IMR-90 (cell line): ENCODE data around the gene PYGB. TPM values are rescaled to one million over a fixed set of nuclear protein-coding genes. Genes with fewer than 3 reads are reported as not detected.

ENCODE experiments used
- ATAC-seq: fragments of 200-7000 bp; cut with Tn5 transposase; 2 replicates; pipeline ENCODE4 v1.9.1; 2020; ENCODE audit warnings: low read depth, mild to moderate bottlenecking, moderate library complexity
- BruUV-seq: library from RNA; stranded (reverse); fragments of 400-500 nt; replicated peaks from 2 replicates; lab custom pipeline; 2021; lab: Mats Ljungman, UMichigan
- CTCF ChIA-PET: fragments of 300-600 bp; formaldehyde crosslinking; extraction: SDS; loops from one replicate; lab custom pipeline; 2021; ENCODE audit warnings: antibody characterized with exemption; lab: Yijun Ruan, JAX
- POLR2A ChIA-PET: fragments of 300-600 bp; sonication (Branson Sonifier 250); formaldehyde crosslinking; loops from one replicate; lab custom pipeline; 2022; ENCODE audit warnings: antibody characterized with exemption; ENCODE audit not compliant: unreplicated experiment; lab: Charles Lee
- DNase-seq: peaks from one replicate; pipeline ENCODE4 v3.0.0; 2013
- H2AFZ ChIP-seq: replicated peaks from 2 replicates; pipeline ENCODE3; 2013; ENCODE audit warnings: low read length, mild to moderate bottlenecking; ENCODE audit not compliant: poor library complexity
- H2AK5ac ChIP-seq: 2 replicates; pipeline ENCODE4 v1.6.1; 2013; ENCODE audit warnings: low read depth, low read length, inconsistent platforms
- H2AK9ac ChIP-seq: replicated peaks from 2 replicates; pipeline ENCODE3; 2013; ENCODE audit warnings: mild to moderate bottlenecking, low read depth, low read length, moderate library complexity; ENCODE audit not compliant: poor library complexity
- H2BK120ac ChIP-seq: 2 replicates; pipeline ENCODE4 v1.6.1; 2013; ENCODE audit warnings: low read depth, low read length, inconsistent platforms
- H2BK15ac ChIP-seq: 3 replicates; pipeline ENCODE4 v1.6.1; 2013; ENCODE audit warnings: low read depth, low read length, inconsistent platforms
- H2BK20ac ChIP-seq: 2 replicates; pipeline ENCODE4 v1.6.1; 2013; ENCODE audit warnings: low read depth, mild to moderate bottlenecking, inconsistent platforms, low read length, moderate library complexity
- H2BK5ac ChIP-seq: 2 replicates; pipeline ENCODE4 v1.6.1; 2013; ENCODE audit warnings: mild to moderate bottlenecking, low read depth, low read length, inconsistent platforms; ENCODE audit not compliant: poor library complexity, severe bottlenecking
- H3K14ac ChIP-seq: replicated peaks from 2 replicates; pipeline ENCODE4 v1.6.1; 2013; ENCODE audit warnings: low read depth, low read length, inconsistent platforms
- H3K18ac ChIP-seq: 2 replicates; pipeline ENCODE4 v1.6.1; 2013; ENCODE audit warnings: low read depth, low read length, control low read depth
- H3K23ac ChIP-seq: 2 replicates; pipeline ENCODE4 v1.6.1; 2013; ENCODE audit warnings: low read depth, low read length, inconsistent platforms
- H3K27ac ChIP-seq: 2 replicates; pipeline ENCODE4 v1.5.1; 2013; ENCODE audit warnings: mild to moderate bottlenecking, control low read depth, low read length; ENCODE audit not compliant: insufficient read depth
- H3K27me3 ChIP-seq: 2 replicates; pipeline ENCODE4 v1.6.1; 2013; ENCODE audit warnings: low read length; ENCODE audit not compliant: control insufficient read depth, insufficient read depth
- H3K36me3 ChIP-seq: 2 replicates; pipeline ENCODE4 v1.6.1; 2013; ENCODE audit warnings: low read length, mixed read lengths; ENCODE audit not compliant: control insufficient read depth, insufficient read depth
- H3K4ac ChIP-seq: 2 replicates; pipeline ENCODE4 v1.6.1; 2013; ENCODE audit warnings: low read depth, low read length, inconsistent platforms
- H3K4me1 ChIP-seq: 2 replicates; pipeline ENCODE4 v1.6.1; 2013; ENCODE audit warnings: low read length, mixed read lengths; ENCODE audit not compliant: control insufficient read depth, insufficient read depth
- H3K4me2 ChIP-seq: 2 replicates; pipeline ENCODE4 v1.6.1; 2013; ENCODE audit warnings: low read depth, mild to moderate bottlenecking, control low read depth, low read length, moderate library complexity
- H3K4me3 ChIP-seq: 2 replicates; pipeline ENCODE4 v1.5.1; 2013; ENCODE audit warnings: low read depth, mild to moderate bottlenecking, control low read depth, low read length, moderate library complexity; ENCODE audit not compliant: insufficient read depth
- H3K56ac ChIP-seq: 2 replicates; pipeline ENCODE4 v1.6.1; 2013; ENCODE audit warnings: low read length, inconsistent platforms; ENCODE audit not compliant: insufficient read depth; ENCODE audit errors: extremely low read depth
- H3K79me1 ChIP-seq, 2 experiments: 2 replicates each; pipeline ENCODE4 v1.6.1; 2013; ENCODE audit warnings: low read length in 2 of 2, inconsistent platforms in 1 of 2, low read depth in 1 of 2
- H3K9ac ChIP-seq: 2 replicates; pipeline ENCODE4 v1.6.1; 2013; ENCODE audit warnings: low read depth, low read length, control low read depth
- H3K9me1 ChIP-seq: 2 replicates; pipeline ENCODE4 v1.6.1; 2013; ENCODE audit warnings: low read length, inconsistent platforms; ENCODE audit not compliant: insufficient read depth
- H3K9me3 ChIP-seq: 2 replicates; pipeline ENCODE4 v1.6.1; 2013; ENCODE audit warnings: low read length; ENCODE audit not compliant: control insufficient read depth, insufficient read depth
- H4K20me1 ChIP-seq: 2 replicates; pipeline ENCODE4 v1.6.1; 2013; ENCODE audit warnings: low read length, inconsistent platforms; ENCODE audit not compliant: insufficient read depth
- H4K5ac ChIP-seq: 2 replicates; pipeline ENCODE4 v1.6.1; 2013; ENCODE audit warnings: mild to moderate bottlenecking, low read depth, low read length, control low read depth
- H4K8ac ChIP-seq, 2 experiments: 2 replicates each; pipeline ENCODE4 v1.6.1; 2013; ENCODE audit warnings: low read depth in 2 of 2, low read length in 2 of 2, control low read depth in 1 of 2, inconsistent platforms in 1 of 2
- H4K91ac ChIP-seq: 2 replicates; pipeline ENCODE4 v1.6.1; 2013; ENCODE audit warnings: low read depth, low read length, inconsistent platforms; ENCODE audit not compliant: insufficient read depth
- BHLHE40 ChIP-seq: fragments of 150-350 bp; IDR thresholded peaks from 2 replicates; pipeline ENCODE4 v1.6.1; 2016; ENCODE audit warnings: mild to moderate bottlenecking, low read depth, low read length
- CEBPB ChIP-seq: IDR thresholded peaks from 2 replicates; pipeline ENCODE4 v1.6.1; 2012; ENCODE audit warnings: low read depth, low read length, improper control_type of control experiment
- CTCF ChIP-seq: conservative IDR thresholded peaks from 2 replicates; pipeline ENCODE4 v1.5.1; 2012; ENCODE audit warnings: mild to moderate bottlenecking, low read depth, low read length, improper control_type of control experiment
- MAZ ChIP-seq: IDR thresholded peaks from 2 replicates; pipeline ENCODE4 v1.6.1; 2012; ENCODE audit warnings: low read depth, mild to moderate bottlenecking, low read length, improper control_type of control experiment, moderate library complexity, borderline replicate concordance
- MXI1 ChIP-seq: IDR thresholded peaks from 2 replicates; pipeline ENCODE4 v1.6.1; 2012; ENCODE audit warnings: low read depth, mild to moderate bottlenecking, low read length, moderate library complexity, borderline replicate concordance
- POLR2A ChIP-seq: IDR thresholded peaks from 2 replicates; pipeline ENCODE4 v1.6.1; 2012; ENCODE audit warnings: mild to moderate bottlenecking, low read depth, low read length
- RCOR1 ChIP-seq: IDR thresholded peaks from 2 replicates; pipeline ENCODE4 v1.6.1; 2012; ENCODE audit warnings: mild to moderate bottlenecking, low read length, improper control_type of control experiment; ENCODE audit not compliant: insufficient replicate concordance
- RFX5 ChIP-seq: IDR thresholded peaks from 2 replicates; pipeline ENCODE4 v1.8.0; 2012; ENCODE audit warnings: low read depth, mild to moderate bottlenecking, low read length, moderate library complexity
- USF2 ChIP-seq: fragments of 150-350 bp; IDR thresholded peaks from 2 replicates; pipeline ENCODE4 v1.6.1; 2017; ENCODE audit warnings: mild to moderate bottlenecking, antibody characterized with exemption, low read length, low read depth
- WGBS, 2 experiments: methylation state at CpG; one replicate each; pipeline versions ENCODE4 v1.1.5 to v1.1.7; 2013; ENCODE audit warnings: missing lambda C conversion rate in 2 of 2; ENCODE audit not compliant: insufficient read length in 1 of 2; ENCODE audit errors: extremely low coverage in 2 of 2; 5-methylcytosine and 5-hydroxymethylcytosine counted together
- dilution Hi-C: fragments of 300-500 bp; cut with HindIII; formaldehyde crosslinking; loops from one replicate; pipeline ENCODE4 v1.14.3; 2018; ENCODE audit warnings: low sequenced_read_pairs; ENCODE audit not compliant: unreplicated experiment
- in situ Hi-C: fragments of 300-500 bp; cut with MboI; formaldehyde crosslinking; loops from 3 replicates; pipeline ENCODE4 v1.14.3; 2019; ENCODE audit warnings: low sequenced_read_pairs, inconsistent platforms, mixed read lengths
- intact Hi-C: fragments of 100-400 bp; cut with micrococcal nuclease; formaldehyde crosslinking; loops from 2 replicates; pipeline ENCODE4 v1.10.0; 2022
- polyA plus RNA-seq, 3 experiments: library from polyadenylated mRNA; depleted of rRNA; stranded (reverse); fragments of >200 nt; gene quantifications; 2 replicates each; pipeline ENCODE4 v1.2.3, GENCODE V29; 2012; ENCODE audit warnings: low replicate concordance in 1 of 3
- total RNA-seq: library from RNA; depleted of rRNA; stranded (reverse); fragments of >200 nt; gene quantifications from 2 replicates; pipeline ENCODE4 v1.2.3, GENCODE V29; 2012

Gene PYGB
- total and polyA plus RNA-seq, 2 of the 4 experiments (the other 2 are of a cell fraction): 72.4 to 83.1 TPM

GRCh38 chr20:25325997-25326396 lies 78.1 kb downstream of the PYGB start:
- no peak for TF ChIP-seq MAZ
- no peak for TF ChIP-seq CTCF
- TF ChIP-seq RFX5: no peak
- no peak for TF ChIP-seq POLR2A
- TF ChIP-seq USF2: no peak
- no peak for TF ChIP-seq RCOR1
- no peak for TF ChIP-seq MXI1
- no peak for TF ChIP-seq CEBPB
- TF ChIP-seq BHLHE40: no peak
- peaks cover 37% of the 10 kb centered on the region for H4K20me1 ChIP-seq
- POLR2A ChIA-PET: no interaction called here
- H3K18ac ChIP-seq: no peak overlapping the region
- H4K91ac ChIP-seq: no peak overlapping the region
- H3K9me1 ChIP-seq: peaks cover 36% of the 10 kb centered on the region
- peaks cover 5% of the 10 kb centered on the region for H3K36me3 ChIP-seq
- no peak overlapping the region for H2AK5ac ChIP-seq
- peaks cover 19% of the 10 kb centered on the region for H3K4me1 ChIP-seq
- no peak overlapping the region for H3K9ac ChIP-seq
- no peaks in the 10 kb centered on the region for H3K27me3 ChIP-seq
- no peak for ATAC-seq
- no peak overlapping the region for H4K8ac ChIP-seq
- H3K4me3 ChIP-seq: no peak overlapping the region
- CTCF ChIA-PET: interaction anchor here (1.6 kb wide), 1 partner anchor 10 kb away, joined by 5 read pairs; no protein-coding TSS in a partner anchor
- intact Hi-C loops: no loop called here
- no peak overlapping the region for H2BK120ac ChIP-seq
- no peak overlapping the region for H2BK20ac ChIP-seq
- no peak overlapping the region for H2AK9ac ChIP-seq
- H3K23ac ChIP-seq: no peak overlapping the region
- no peak for DNase-seq
- BruUV-seq: no TSS peak
- no peaks in the 10 kb centered on the region for H3K9me3 ChIP-seq
- dilution Hi-C loops: no loop called here
- peaks cover 39 to 69% of the 10 kb centered on the region in 2 experiments for H3K79me1 ChIP-seq
- H3K14ac ChIP-seq: no peak overlapping the region
- H2BK5ac ChIP-seq: no peak overlapping the region
- no peak overlapping the region for H2BK15ac ChIP-seq
- no peak overlapping the region for H3K27ac ChIP-seq
- no peak overlapping the region for H4K5ac ChIP-seq
- in situ Hi-C loops: loop anchor here (5.0 kb wide), 1 partner anchor 41 kb away; no protein-coding TSS in a partner anchor
- no peak overlapping the region for H3K4ac ChIP-seq
- H3K56ac ChIP-seq: no peak overlapping the region
- no peak overlapping the region for H3K4me2 ChIP-seq
- no CpG with 5 or more reads among the region's 2 CpGs for WGBS, 2 experiments
- no peak overlapping the region for H2AFZ ChIP-seq
